ENCODE data around the gene YIF1A.

The YIF1A gene

DNA sequence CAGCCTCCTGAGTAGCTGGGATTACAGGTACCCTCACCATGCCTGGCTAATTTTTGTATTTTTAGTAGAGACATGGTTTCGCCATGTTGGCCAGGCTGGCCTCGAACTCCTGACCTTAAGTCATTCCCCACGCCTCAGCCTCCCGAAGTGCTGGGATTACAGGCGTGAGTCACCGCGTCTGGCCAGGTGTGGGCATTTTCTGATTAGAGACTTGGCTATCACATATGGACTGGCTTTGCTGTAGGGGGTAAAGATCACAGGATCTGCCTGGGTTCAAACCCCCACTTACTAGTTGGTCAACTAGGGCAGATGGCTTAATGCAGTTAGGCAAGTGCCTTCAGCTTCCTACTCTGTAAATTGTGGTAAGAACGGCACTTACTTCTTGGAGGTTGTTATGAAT lies 21.4 kb upstream of the YIF1A start:
- no peaks in the 10 kb centered on the region for H3K36me3 ChIP-seq (ENCODE audit: control insufficient read depth, insufficient read depth, low read length)
- H3K9me3 ChIP-seq (ENCODE audit: control insufficient read depth, low read length): no peaks in the 10 kb centered on the region
- no peaks in the 10 kb centered on the region for H3K4me1 ChIP-seq
- H3K27ac ChIP-seq: no peak overlapping the region
- H3K79me2 ChIP-seq: no peaks in the 10 kb centered on the region
- TF ChIP-seq, protein P1, sequence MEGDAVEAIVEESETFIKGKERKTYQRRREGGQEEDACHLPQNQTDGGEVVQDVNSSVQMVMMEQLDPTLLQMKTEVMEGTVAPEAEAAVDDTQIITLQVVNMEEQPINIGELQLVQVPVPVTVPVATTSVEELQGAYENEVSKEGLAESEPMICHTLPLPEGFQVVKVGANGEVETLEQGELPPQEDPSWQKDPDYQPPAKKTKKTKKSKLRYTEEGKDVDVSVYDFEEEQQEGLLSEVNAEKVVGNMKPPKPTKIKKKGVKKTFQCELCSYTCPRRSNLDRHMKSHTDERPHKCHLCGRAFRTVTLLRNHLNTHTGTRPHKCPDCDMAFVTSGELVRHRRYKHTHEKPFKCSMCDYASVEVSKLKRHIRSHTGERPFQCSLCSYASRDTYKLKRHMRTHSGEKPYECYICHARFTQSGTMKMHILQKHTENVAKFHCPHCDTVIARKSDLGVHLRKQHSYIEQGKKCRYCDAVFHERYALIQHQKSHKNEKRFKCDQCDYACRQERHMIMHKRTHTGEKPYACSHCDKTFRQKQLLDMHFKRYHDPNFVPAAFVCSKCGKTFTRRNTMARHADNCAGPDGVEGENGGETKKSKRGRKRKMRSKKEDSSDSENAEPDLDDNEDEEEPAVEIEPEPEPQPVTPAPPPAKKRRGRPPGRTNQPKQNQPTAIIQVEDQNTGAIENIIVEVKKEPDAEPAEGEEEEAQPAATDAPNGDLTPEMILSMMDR (IDR thresholded peaks at IDR 0.05): no peak
- H2AFZ ChIP-seq: no peak overlapping the region
- H3K27me3 ChIP-seq (ENCODE audit: control insufficient read depth, insufficient read depth, low read length): no peaks in the 10 kb centered on the region
- H3K9ac ChIP-seq: no peak overlapping the region
- H3K4me2 ChIP-seq (ENCODE audit: low read length): no peak overlapping the region
- no peak overlapping the region for H3K4me3 ChIP-seq (ENCODE audit: low read depth, low read length)

DNA sequence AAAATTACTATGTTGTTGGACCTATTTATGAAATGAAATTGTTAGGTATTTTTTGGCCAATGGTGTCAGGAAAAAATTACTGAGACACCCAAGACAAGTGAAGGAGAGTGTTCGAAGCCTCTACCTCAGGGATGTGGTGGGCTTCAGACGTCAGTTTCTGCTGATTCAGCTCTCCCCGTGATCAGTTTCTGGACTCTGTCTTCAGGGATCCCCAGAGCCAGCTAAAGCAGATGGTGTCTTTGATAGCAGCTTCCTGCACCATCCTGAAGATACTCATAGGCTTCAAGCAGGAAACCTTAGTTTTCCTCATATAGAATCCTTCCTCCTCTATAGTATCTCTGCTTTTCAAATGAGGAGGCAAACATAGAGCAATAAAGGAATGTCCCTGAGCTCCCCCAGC lies 20.5 kb upstream of the YIF1A start:
- Histone ChIP-seq H3K27me3 (ENCODE audit: control insufficient read depth, insufficient read depth, low read length) (no peaks in the 10 kb centered on the region), H3K79me2 (no peaks in the 10 kb centered on the region), H3K9ac (no peak overlapping the region), H3K27ac (no peak overlapping the region), H3K4me2 (ENCODE audit: low read length) (no peak overlapping the region), H3K4me3 (ENCODE audit: low read depth, low read length) (no peak overlapping the region), H3K4me1 (no peaks in the 10 kb centered on the region), H3K36me3 (ENCODE audit: control insufficient read depth, insufficient read depth, low read length) (no peaks in the 10 kb centered on the region), H2AFZ (no peak overlapping the region), H3K9me3 (ENCODE audit: control insufficient read depth, low read length) (no peaks in the 10 kb centered on the region)
- TF ChIP-seq, protein P1 (IDR thresholded peaks at IDR 0.05): no peak

DNA sequence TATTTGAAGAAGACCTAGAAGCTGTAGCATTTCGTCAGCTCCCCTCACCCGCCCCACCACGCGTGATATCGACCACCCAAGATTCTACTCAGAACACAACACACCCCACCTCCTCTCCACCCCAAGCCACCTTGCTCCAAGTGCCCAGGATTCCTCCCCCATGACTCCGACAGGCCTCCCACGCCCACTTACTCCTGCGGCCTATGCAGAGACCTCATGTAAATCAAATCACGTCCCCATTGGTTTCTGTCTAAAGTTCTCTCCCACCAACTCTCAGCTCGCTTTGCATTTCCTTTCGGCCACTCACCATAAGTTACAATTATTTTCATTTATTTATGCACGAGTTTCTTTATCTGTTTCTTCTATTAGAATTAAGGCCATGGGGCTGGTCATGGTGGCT lies 13.7 kb upstream of the YIF1A start:
- no peak overlapping the region for H3K27ac ChIP-seq
- no peaks in the 10 kb centered on the region for H3K4me1 ChIP-seq
- H3K4me2 ChIP-seq (ENCODE audit: low read length): no peak overlapping the region
- H3K9me3 ChIP-seq (ENCODE audit: control insufficient read depth, low read length): no peaks in the 10 kb centered on the region
- no peak overlapping the region for H3K9ac ChIP-seq
- no peak overlapping the region for H2AFZ ChIP-seq
- H3K36me3 ChIP-seq (ENCODE audit: control insufficient read depth, insufficient read depth, low read length): no peaks in the 10 kb centered on the region
- H3K4me3 ChIP-seq (ENCODE audit: low read depth, low read length): no peak overlapping the region
- no peaks in the 10 kb centered on the region for H3K27me3 ChIP-seq (ENCODE audit: control insufficient read depth, insufficient read depth, low read length)
- no peaks in the 10 kb centered on the region for H3K79me2 ChIP-seq
- TF ChIP-seq, protein P1 (IDR thresholded peaks at IDR 0.05): no peak

DNA sequence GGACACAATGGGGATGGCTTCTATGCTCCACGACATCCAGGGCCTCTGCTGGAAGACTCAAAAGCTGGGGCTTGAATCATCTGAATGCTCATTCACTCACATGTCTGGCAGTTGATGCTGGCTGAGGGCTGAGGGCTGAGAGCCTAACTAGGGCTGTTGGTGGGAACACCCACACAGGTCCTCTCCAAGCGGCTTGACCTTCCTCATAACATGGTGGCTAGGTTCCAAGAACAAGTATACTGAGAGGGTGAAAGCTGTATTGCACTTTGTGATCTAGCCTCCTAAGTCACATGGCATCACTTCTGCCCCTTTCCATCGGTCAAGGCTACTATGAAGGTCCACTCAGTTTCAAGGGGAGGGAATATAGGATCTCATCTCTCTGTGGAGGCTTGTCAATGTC lies 10.2 kb upstream of the YIF1A start:
- no peak overlapping the region for H2AFZ ChIP-seq
- no peak overlapping the region for H3K4me2 ChIP-seq (ENCODE audit: low read length)
- H3K79me2 ChIP-seq: no peaks in the 10 kb centered on the region
- no peaks in the 10 kb centered on the region for H3K9me3 ChIP-seq (ENCODE audit: control insufficient read depth, low read length)
- H3K27ac ChIP-seq: no peak overlapping the region
- TF ChIP-seq, protein P1 (IDR thresholded peaks at IDR 0.05): no peak
- no peaks in the 10 kb centered on the region for H3K36me3 ChIP-seq (ENCODE audit: control insufficient read depth, insufficient read depth, low read length)
- H3K9ac ChIP-seq: no peak overlapping the region
- no peaks in the 10 kb centered on the region for H3K4me1 ChIP-seq
- H3K4me3 ChIP-seq (ENCODE audit: low read depth, low read length): no peak overlapping the region
- no peaks in the 10 kb centered on the region for H3K27me3 ChIP-seq (ENCODE audit: control insufficient read depth, insufficient read depth, low read length)

DNA sequence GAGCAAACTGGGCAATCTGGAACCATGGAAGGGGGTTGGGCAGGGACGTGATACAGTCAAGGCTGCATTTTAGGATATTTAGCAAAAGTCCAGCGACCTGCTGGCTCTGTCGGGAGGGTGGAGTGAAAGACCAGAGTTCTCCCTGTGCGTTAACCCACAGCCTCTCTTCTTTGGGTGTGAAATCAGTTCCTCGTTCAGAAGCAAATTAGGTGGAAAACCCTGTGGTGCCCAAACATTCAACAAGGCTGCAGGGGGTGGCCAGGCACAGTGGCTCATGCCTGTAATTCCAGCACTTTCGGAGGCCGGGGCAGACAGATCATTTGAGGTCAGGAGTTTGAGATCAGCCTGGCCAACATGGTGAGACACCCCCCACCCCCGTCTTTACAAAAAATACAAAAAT lies 8.7 kb upstream of the YIF1A start:
- Histone ChIP-seq H3K9me3 (ENCODE audit: control insufficient read depth, low read length) (no peaks in the 10 kb centered on the region), H3K4me2 (ENCODE audit: low read length) (no peak overlapping the region), H3K79me2 (no peaks in the 10 kb centered on the region), H3K4me1 (no peaks in the 10 kb centered on the region), H3K4me3 (ENCODE audit: low read depth, low read length) (no peak overlapping the region), H3K36me3 (ENCODE audit: control insufficient read depth, insufficient read depth, low read length) (no peaks in the 10 kb centered on the region), H2AFZ (no peak overlapping the region), H3K27ac (no peak overlapping the region), H3K9ac (no peak overlapping the region), H3K27me3 (ENCODE audit: control insufficient read depth, insufficient read depth, low read length) (no peaks in the 10 kb centered on the region)
- TF ChIP-seq, protein P1 (IDR thresholded peaks at IDR 0.05): no peak

Data from parathyroid adenoma (tissue), 2 donors.